Rectal smooth muscle tissue (tissue), 1 donor: Measurements from ENCODE around the gene AANAT.

Source experiments
- H3K27ac ChIP-seq: one replicate; pipeline ENCODE4 v1.7.0; 2013; ENCODE audit warnings: low read depth, low read length, inconsistent platforms
- H3K27me3 ChIP-seq: one replicate; pipeline ENCODE4 v1.7.0; 2013; ENCODE audit warnings: low read length; ENCODE audit not compliant: control insufficient read depth, insufficient read depth
- H3K36me3 ChIP-seq: one replicate; pipeline ENCODE4 v1.7.0; 2013; ENCODE audit warnings: low read length; ENCODE audit not compliant: control insufficient read depth, insufficient read depth
- H3K4me1 ChIP-seq: one replicate; pipeline ENCODE4 v1.7.0; 2013; ENCODE audit warnings: low read length; ENCODE audit not compliant: control insufficient read depth, insufficient read depth
- H3K4me3 ChIP-seq: one replicate; pipeline ENCODE4 v1.7.0; 2013; ENCODE audit warnings: low read length
- H3K9ac ChIP-seq: one replicate; pipeline ENCODE4 v1.7.0; 2013; ENCODE audit warnings: low read length

Gene AANAT

DNA sequence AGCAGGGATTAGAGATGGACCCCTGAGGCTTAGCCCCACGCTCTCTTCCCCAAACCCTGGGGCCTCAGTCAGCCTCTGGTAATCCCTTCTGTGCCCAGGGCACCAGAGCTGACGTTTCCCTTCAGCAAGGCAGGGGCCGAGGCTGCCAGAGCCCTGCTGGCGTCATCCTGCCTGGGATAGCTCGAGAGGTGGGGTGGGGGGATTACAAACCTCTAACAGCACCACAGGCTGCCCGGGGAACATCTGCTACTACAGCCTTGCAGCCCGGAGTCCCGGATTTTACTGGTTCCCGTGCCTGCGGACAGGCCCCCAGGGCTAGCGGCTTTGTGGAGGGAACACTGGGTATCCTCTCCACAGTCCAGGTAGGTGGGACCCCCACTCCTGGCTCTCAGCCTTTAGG is at the start of gene AANAT:
AANAT (plus strand) TSS at position 238 of the 400 bp plus-strand sequence. CDS start 1,144 bp downstream, outside the sequence.
- Histone ChIP-seq H3K36me3 (no peaks in the 10 kb centered on the region), H3K4me1 (no peaks in the 10 kb centered on the region), H3K9ac (no peak within 1 kb of the TSS), H3K27me3 (no peaks in the 10 kb centered on the region), H3K27ac (no peak within 1 kb of the TSS), H3K4me3 (no peak within 1 kb of the TSS)

DNA sequence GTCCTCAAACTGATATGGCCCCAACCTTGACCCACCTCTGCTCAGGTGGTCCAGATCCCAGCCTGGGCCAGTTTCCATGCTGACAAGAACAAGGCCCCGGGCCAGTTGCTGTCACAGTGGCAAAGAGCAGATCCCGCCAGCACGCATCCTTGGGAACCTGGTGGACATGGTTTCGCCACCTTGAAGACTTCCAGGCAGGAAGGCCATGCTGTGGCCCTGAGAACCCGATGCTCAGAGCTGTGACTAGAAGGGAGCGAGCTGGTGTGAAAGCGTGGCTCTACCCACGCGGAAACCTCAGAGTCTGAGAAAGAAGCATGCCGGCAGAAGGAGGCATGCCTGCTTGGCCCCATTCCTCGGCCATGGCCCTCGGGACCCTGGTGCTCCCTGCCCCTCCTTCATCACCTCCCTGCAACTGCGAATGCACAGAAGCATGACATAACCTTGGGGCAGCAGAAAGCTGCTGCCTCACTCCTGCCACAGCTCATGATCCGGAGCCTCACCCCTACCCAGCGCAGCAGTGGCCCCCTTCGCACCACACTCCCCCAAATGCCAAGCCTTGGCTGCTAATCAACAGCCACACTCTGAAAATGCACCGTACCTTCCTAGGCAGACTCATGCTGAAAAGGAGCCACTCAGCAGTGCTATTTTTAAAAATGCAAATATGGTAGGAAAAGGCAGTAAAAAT is 47.7 kb upstream of the AANAT start:
- no peak overlapping the region for H3K9ac ChIP-seq
- peaks cover 9% of the 10 kb centered on the region for H3K4me1 ChIP-seq

DNA sequence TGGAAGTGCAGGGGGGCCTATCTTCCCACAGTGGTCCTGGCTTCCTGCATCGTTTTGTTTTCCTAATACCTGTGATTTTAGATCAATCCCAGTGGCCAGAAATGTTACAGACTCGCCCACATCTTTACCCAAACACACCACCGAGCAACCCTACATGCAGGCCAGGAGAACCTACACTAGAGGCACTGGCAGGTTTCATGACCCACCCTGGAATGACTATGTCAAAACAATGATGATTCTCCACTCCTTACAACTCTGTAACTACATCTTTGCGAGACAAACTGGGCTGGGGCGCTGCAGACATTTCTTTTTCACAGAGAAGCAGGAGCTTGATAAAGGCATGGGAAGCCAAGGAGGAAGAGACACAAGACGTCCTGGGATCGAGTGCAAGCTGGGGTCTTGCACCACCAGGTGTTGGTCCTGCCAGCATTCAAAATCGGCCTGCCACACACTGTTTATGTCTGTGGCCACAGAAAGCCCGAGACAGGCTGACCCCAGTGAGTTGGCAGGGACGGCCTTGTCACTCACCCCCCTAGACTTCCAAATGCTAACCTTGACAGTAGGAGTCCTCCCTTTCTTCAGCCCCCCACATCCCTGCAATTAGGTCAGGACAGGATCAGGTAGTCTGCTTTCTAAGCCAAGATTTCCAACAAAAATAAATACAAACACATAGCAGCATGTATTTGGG is 46.9 kb upstream of the AANAT start:
- no peaks in the 10 kb centered on the region for H3K27me3 ChIP-seq
- no peak overlapping the region for H3K9ac ChIP-seq
- no peak overlapping the region for H3K27ac ChIP-seq
- no peaks in the 10 kb centered on the region for H3K36me3 ChIP-seq
- H3K4me3 ChIP-seq, result no peak overlapping the region
- peaks cover 8% of the 10 kb centered on the region for H3K4me1 ChIP-seq

More for the DNA sequence above, 47.7 kb upstream of the AANAT start:
- no peaks in the 10 kb centered on the region for H3K27me3 ChIP-seq
- H3K27ac ChIP-seq, result no peak overlapping the region
- H3K36me3 ChIP-seq, result no peaks in the 10 kb centered on the region
- no peak overlapping the region for H3K4me3 ChIP-seq

GRCh38 chr17:76421044-76421407 is 46.4 kb upstream of the AANAT start:
- Histone ChIP-seq H3K9ac (no peak overlapping the region), H3K4me3 (no peak overlapping the region), H3K27ac (no peak overlapping the region), H3K36me3 (no peaks in the 10 kb centered on the region), H3K27me3 (no peaks in the 10 kb centered on the region), H3K4me1 (peaks cover 8% of the 10 kb centered on the region)

DNA sequence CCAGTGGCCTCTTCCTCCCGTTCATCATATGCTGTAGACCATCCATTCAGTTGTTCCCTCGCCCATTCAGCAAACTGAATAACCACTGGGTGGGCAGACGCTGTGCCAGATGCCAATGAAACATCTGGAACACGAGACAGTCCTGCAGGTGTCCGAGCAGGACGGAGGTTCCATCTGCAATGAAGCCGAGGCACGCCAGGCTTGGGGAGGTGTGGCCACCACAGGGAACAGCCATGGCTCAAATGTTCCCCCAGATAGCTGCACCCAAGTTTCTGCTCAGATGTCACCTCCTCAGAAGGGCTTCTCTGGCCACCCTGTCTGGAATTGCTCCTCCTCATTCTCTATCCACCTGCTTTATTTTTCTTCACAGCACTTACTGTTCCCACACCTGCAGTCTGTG is 45.0 kb upstream of the AANAT start:
- no peaks in the 10 kb centered on the region for H3K27me3 ChIP-seq
- H3K36me3 ChIP-seq, result no peaks in the 10 kb centered on the region
- H3K27ac ChIP-seq, result no peak overlapping the region
- H3K4me1 ChIP-seq, result peaks cover 9% of the 10 kb centered on the region
- no peak overlapping the region for H3K4me3 ChIP-seq
- no peak overlapping the region for H3K9ac ChIP-seq

DNA sequence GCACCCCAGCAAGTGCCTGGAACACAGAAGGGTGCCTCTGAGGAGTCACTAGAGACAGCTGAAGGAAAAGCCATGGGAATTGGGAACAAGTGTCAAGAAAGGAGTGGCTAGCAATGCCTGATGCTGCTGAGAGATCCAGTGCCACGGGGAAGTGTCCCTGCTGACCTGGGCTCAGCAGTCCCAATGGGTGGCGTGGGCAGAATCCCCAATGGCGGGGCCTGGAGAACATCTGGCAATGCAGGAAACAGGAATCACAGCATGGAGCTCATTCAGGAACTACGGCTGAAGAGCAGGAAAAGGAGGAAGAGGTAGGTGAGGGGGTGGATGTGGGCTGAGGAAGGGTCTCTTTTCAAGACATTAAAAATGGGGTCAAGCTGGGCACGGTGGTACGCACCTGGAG is 44.5 kb upstream of the AANAT start:
- no peak overlapping the region for H3K4me3 ChIP-seq
- no peaks in the 10 kb centered on the region for H3K36me3 ChIP-seq
- H3K27ac ChIP-seq, result no peak overlapping the region
- H3K27me3 ChIP-seq, result no peaks in the 10 kb centered on the region
- H3K4me1 ChIP-seq, result peaks cover 14% of the 10 kb centered on the region
- H3K9ac ChIP-seq, result no peak overlapping the region

GRCh38 chr17:76426853-76427252 is 40.5 kb upstream of the AANAT start:
- Histone ChIP-seq H3K27me3 (no peaks in the 10 kb centered on the region), H3K4me3 (no peak overlapping the region), H3K4me1 (peaks cover 10% of the 10 kb centered on the region), H3K36me3 (no peaks in the 10 kb centered on the region), H3K9ac (no peak overlapping the region), H3K27ac (no peak overlapping the region)

DNA sequence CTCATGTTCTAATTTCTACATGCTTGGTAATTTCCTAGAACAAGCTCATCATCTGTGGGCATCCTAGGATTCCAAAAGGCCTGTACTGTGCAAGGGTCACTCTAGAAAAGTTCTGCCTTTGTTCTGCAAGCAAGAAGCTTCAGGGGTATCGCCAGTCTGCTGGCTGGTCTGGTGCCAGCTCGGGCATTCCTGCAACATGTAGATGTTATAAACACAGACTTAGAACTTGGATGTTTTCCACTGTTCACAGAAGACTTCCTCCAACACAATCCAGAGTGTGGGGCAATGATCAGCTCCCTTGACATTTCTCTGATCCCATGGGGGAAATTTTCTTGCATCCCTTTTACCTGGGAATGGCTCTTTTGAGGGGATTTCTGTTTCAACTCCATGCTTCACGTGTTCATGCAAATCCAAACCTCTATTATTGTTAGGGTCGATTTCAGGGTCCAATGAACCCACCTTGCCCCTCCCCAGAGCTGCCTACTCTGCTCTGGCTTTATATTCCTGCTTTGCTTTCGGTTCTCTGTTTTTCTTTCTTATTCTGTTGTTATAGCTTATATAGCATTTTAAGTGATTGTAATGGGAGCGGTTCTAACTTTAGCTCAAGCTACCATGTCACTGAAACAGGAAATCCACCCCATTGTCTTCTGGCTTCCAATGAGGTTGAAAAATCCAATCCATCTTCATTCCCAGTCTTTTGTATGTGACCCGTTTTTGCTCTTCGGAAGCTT is 39.7 kb upstream of the AANAT start:
- H3K36me3 ChIP-seq, result no peaks in the 10 kb centered on the region
- peaks cover 10% of the 10 kb centered on the region for H3K4me1 ChIP-seq
- no peak overlapping the region for H3K4me3 ChIP-seq
- H3K27me3 ChIP-seq, result no peaks in the 10 kb centered on the region
- H3K9ac ChIP-seq, result no peak overlapping the region
- H3K27ac ChIP-seq, result no peak overlapping the region

DNA sequence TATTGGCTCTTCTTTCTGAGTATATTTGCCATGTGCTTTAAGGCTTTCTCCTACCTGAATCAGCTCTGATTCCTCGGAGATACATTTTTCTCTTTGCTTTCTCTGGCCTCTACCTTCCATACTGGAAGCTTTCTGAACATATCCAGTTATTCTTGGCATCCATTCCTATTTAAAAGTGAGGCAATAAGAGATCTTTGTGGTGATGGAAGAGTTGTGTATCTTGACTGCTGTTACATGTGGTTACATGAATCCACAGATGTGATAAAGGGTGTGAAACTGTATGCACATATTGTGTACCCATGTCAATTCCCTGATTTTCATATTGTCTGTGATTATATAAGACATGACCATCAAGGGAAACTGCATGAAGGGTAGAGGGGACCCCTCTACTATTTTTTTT is 38.9 kb upstream of the AANAT start:
- H3K4me1 ChIP-seq, result peaks cover 10% of the 10 kb centered on the region
- H3K27ac ChIP-seq, result no peak overlapping the region
- no peak overlapping the region for H3K9ac ChIP-seq
- H3K27me3 ChIP-seq, result no peaks in the 10 kb centered on the region
- H3K36me3 ChIP-seq, result no peaks in the 10 kb centered on the region
- no peak overlapping the region for H3K4me3 ChIP-seq

- Histone ChIP-seq H3K27me3 (no peaks in the 10 kb centered on the region), H3K36me3 (no peaks in the 10 kb centered on the region), H3K27ac (no peak overlapping the region), H3K4me3 (no peak overlapping the region), H3K4me1 (peaks cover 10% of the 10 kb centered on the region), H3K9ac (no peak overlapping the region)
Measured at GRCh38 chr17:76431509-76431908, 35.9 kb upstream of the AANAT start.

- H3K9ac ChIP-seq, result no peak overlapping the region
- H3K4me1 ChIP-seq, result peaks cover 10% of the 10 kb centered on the region
- no peak overlapping the region for H3K4me3 ChIP-seq
- H3K36me3 ChIP-seq, result no peaks in the 10 kb centered on the region
- H3K27me3 ChIP-seq, result no peaks in the 10 kb centered on the region
- H3K27ac ChIP-seq, result no peak overlapping the region
Measured at GRCh38 chr17:76432004-76432403, 35.4 kb upstream of the AANAT start.

- peaks cover 4% of the 10 kb centered on the region for H3K4me1 ChIP-seq
- no peak overlapping the region for H3K27ac ChIP-seq
- no peaks in the 10 kb centered on the region for H3K27me3 ChIP-seq
- no peaks in the 10 kb centered on the region for H3K36me3 ChIP-seq
- no peak overlapping the region for H3K4me3 ChIP-seq
- H3K9ac ChIP-seq, result no peak overlapping the region
Measured at GRCh38 chr17:76432712-76433336, 34.6 kb upstream of the AANAT start.
